Stomach (tissue), 4 donors: Measurements from ENCODE around the gene C11orf21.

Source experiments
- CTCF ChIP-seq, 7 experiments: fragments of 450-650 bp in 4 of 7; fragments of 200-600 bp in 3 of 7; sonication (generic) in 3 of 7; IDR thresholded peaks; one replicate each; pipeline ENCODE4 v1.5.1; 2016 to 2019; ENCODE audit warnings: antibody characterized with exemption in 7 of 7, control low read depth in 2 of 7, mild to moderate bottlenecking in 1 of 7
- EP300 ChIP-seq: sonication (generic); formaldehyde crosslinking; IDR thresholded peaks from one replicate; pipeline ENCODE4 v1.6.1; 2017; ENCODE audit warnings: antibody characterized with exemption
- POLR2A ChIP-seq, 4 donors: fragments of 450-650 bp; IDR thresholded peaks; one replicate each; pipeline ENCODE4 v1.6.1; 2016; ENCODE audit warnings: antibody characterized with exemption in 4 of 4, control low read depth in 2 of 4, mild to moderate bottlenecking in 1 of 4, moderate library complexity in 1 of 4
- POLR2AphosphoS5 ChIP-seq, 3 donors: sonication (generic); formaldehyde crosslinking; IDR thresholded peaks; one replicate each; pipeline ENCODE4 v1.6.1; 2016; ENCODE audit warnings: antibody characterized with exemption in 3 of 3

DNA sequence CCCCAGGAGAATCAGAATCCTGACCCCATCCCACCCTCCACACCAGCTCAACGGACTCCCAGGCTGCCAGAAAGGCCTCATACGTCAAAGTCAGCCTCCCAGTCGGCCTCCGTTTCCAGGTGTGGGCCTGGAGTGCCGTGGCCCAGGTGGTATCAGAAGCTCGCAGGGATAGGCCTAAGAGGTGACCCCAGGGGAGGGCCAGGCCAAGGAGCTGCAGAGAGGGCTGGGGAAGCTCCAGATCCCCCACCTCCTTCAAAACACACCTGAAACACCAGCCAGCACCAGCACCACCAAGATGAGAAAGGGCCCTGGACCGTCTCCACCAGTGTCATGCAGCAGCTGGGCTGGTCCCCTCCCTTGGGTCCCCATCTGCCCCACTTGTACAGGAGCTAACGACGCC, 51.7 kb downstream of the C11orf21 start:
- TF ChIP-seq CTCF (IDR thresholded peaks at IDR 0.05): no peak
- no peak for TF ChIP-seq POLR2AphosphoS5 (IDR thresholded peaks at IDR 0.05)
- TF ChIP-seq POLR2A (IDR thresholded peaks at IDR 0.05): no peak
- TF ChIP-seq EP300: no peak
